Islet precursor cell (in vitro differentiated cells): ENCODE measurements around the gene SYCP3.

Source experiments
- DNase-seq: peaks from one replicate; pipeline ENCODE4 v3.0.0-alpha.2; 2018

Gene SYCP3

DNA sequence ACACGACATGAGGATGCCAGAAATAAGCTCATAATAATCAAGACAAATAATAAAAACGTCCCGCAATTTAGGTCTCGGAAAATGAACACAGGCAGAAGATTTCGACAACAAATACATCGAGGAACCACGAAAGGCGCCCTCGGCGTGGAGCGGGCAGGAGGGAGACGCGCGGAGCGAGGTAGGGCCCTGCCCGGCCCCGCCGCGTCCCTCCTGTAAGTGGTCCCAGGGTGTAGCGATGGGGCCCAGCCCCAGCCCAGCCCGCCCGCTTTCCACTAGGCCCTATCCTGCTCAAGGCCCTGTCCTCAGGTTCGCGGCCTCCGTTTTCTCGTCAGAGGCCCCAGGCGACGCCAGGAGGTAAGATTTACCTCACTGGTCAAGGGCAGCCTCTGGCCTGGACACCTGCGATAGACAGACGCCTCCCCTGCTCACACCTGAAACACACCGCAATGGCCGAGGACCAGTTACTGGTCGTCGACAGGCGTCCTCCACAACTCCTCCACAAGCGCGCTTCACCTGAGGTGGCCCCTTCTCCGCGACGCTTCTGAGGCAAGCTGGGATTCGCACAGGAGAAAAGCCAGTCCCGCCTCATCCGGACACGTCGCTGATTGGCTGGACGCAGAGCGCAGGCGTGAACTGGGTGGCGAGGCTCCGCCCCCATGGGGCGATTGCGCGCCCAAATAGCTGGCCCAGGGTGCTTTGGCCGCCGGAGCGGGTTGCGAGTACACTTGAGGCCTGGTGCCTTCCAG is at the start of gene SYCP3:
TSS of gene SYCP3 (minus strand) at position 543 of the 746 bp plus-strand sequence. CDS start 1,527 bp downstream, outside the sequence.
- no peak for DNase-seq

DNA sequence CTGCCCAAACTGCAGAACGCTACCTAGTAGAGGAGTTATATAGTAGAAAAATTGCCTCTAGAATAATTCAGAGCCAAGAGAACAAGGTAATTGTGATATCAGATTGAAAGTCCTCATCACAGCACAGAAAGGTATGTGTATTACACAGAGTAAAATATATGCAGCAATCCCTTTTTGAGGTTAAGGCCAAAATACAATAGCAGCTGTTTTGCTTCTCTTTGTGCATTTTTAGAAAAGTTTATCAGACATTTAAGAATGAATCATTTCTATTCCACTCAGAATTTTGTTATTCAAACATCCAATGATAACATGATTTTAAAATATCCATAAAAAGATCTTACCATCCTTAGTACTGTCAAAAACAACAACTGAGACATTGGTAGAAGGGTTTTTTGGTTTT is 46.4 kb upstream of the SYCP3 start:
- DNase-seq: no peak

DNA sequence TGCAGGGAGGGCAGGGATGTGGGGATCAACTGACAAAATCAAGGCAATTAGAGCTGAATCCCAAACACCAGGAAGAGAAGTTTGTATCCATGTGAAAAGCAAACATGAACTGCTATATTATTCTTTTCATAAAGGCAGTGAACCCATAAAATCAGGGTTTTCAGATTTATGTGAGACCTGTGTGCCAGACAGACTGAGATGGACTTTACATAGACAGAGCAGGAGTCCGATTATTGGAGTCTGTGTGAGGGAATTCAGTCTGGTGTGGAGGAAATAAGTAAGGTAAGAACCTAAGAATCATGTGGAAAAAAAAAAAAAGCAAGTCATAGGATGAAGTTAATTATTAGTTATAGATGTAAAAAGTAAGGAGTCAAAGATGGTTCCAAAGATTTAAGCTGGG is 45.1 kb upstream of the SYCP3 start:
- no peak for DNase-seq

DNA sequence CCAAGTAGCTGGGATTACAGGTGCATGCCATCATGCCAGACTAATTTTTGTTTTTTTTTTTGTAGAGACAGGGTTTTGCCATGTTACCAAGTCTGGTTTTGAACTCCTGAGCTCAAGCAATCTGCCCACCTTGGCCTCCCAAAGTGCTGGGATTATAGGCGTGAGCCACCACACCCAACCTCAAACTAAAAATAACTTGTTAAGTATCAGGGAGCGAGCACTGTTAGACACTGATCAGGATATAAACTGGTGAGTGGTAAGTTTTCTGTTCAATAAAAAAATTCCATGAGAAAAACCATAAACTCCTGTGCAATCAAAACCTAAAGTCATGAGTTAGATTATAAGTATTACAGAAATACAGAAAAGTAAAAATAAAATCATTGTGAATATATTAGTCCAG is 44.6 kb upstream of the SYCP3 start:
- DNase-seq: no peak

DNA sequence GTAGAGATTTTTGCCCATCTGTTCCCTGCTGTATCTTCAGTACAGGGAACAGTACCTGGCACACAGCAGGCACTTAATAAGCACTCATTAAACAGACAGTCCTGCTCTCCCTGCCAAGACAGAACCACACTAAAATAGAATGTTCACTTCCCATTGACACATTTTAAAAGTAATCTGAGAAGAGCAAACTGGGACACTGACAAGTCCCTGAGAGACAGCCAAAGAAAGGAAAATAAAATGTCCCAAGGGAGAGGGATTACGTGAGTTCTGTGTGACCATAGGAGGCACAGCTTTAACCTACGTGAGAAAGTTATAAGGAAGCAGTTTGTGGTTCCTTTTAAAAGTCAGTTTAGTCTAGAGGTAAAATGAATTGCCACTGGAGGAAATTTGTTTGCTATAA is 43.9 kb upstream of the SYCP3 start:
- DNase-seq: no peak

DNA sequence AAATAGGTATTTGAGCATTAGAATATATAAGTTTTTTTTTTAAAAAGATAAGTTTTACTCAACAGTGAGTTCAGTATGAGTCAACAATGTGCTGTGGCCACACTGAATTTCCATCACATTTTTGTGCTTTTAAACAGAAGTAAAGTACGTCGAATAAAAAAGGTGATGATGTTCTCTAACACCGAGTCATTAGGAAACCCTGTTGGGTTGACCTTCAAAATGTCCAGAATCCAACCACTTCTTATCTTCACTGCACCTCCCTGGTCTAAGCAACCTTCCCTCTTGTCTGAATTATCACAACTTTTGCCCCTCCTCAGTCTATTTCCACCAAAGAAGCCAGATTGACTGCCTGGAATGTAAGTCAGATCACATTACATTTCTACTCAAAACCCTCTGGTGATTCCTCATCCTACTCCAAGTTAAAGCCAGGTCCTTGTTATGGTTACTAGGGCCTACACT is 43.0 kb upstream of the SYCP3 start:
- no peak for DNase-seq

DNA sequence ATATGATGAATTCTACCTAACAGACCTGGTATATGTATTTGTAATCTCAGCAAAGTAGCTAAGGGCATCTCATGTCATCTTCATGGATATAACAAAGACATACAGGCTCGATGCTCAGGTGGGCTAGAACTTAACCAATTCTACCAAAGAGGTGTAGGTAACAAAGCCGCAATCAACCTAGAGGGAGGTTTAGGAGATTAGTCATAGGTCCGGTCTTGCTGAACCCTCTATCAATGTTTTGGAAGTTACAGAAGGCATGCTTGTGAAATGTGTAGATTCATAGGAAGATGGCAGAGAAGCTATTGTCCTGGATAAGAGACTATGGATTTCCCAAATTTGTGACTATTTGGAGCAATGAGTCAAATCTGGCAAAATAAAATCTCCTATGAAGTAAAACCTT is 42.6 kb upstream of the SYCP3 start:
- DNase-seq: no peak

DNA sequence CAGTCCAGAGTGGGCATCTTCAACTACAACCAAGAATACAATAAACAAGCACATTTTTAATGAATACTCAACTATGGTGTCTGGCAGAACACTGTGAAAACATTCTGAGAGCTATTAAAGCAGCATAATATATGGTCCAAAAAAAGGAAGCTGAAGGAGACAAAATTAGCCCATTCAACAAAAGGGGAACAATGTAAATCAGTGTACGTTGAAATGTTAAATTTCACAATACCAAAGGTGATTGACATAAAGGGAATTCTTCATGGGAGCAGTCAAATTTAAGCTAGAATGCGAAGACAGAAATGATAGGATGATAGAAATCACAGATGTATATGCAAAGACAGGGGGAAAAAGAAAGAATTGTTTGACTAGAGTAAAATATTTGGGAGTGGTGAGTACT is 41.3 kb upstream of the SYCP3 start:
- no peak for DNase-seq

DNA sequence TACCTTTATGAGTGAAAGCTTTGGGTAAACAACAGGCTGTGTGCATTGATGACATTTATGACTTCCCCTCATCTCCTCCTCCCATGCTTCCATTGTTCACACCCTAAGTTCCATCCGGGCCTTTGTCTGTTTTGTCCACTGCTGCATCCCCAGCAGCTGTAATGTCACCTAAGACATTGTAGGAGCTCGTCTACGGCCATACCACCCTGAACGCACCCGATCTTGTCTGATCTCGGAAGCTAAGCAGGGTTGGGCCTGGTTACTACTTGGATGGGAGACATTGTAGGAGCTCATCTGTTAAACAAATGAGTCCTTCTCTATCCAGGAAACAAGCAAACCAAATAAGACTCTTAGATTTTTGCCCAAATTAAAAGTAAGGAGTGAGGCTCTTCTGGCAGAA is 40.4 kb upstream of the SYCP3 start:
- no peak for DNase-seq

DNA sequence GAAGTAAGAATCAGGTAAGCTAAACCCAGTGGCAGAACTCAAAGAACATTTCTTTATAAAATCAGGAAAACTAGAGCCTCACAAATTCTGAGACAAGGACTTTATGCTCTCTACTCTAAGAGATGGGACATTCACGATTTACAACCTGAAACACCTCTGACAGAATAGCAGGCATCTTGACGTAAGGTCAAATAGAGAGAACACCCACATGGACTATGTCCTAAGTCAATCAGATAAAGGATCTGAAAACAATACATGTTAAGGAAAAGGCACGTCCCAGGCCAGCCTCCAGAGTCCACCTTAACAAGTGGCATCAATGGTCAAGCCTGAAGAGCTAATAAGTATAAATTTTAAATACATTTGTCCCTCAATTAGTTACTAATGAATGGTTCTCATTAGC is 39.9 kb upstream of the SYCP3 start:
- DNase-seq: no peak

DNA sequence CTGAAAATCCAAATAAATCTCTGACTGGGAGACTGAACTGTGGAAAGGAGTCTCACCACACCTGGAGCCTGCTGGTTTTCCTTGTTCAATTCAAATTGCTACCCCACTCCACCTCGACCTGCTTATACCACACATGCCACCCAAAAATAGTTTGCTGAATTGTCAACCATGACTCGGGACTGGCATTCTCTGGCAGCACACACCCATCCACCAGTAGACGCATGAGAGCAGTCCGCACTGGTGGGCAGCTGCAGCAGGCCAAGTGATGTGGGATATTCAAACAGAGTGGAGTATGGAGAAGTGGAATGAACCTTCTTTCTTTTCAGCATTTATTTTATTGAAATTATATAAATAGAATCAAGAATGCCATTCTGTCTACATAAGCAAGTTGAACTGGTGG is 38.7 kb upstream of the SYCP3 start:
- no peak for DNase-seq

DNA sequence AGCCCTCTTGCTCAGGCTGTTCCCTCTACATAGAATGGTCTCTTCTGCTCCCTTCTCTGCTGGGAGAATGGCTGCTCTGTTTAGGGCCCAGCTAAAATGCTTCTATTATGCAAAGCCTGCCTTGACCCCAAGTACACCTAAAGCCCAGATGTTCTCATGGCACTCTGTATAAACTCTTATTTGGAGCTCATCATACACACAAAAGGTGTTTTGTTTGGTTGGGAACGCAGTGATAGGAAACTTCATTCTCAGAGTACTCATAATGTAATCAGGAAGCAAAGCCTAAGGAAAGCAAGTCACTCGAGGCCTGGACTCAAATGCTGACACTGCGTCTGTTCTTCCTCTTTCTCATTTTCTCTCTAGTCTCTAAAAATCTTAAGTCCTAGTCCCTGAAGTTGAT is 38.2 kb upstream of the SYCP3 start:
- DNase-seq: no peak

DNA sequence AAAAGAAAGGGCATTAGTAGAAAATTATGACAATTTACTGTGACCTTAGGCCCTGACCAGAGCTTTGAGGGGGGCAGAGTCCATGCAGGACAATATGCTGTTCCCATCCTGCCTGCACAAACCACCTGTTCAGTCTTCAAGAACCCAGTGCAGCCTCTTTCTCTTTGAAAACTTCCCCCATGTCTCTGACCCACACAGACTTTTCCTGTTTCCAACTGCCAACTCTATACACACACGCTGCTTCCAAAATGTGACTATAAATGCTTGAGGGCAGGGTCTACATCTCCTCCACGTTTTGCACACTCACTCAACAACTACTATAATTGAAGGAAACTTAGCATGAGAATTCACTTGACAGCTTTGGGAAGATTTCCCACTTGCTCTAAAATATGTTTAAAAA is 36.6 kb upstream of the SYCP3 start:
- DNase-seq: no peak

DNA sequence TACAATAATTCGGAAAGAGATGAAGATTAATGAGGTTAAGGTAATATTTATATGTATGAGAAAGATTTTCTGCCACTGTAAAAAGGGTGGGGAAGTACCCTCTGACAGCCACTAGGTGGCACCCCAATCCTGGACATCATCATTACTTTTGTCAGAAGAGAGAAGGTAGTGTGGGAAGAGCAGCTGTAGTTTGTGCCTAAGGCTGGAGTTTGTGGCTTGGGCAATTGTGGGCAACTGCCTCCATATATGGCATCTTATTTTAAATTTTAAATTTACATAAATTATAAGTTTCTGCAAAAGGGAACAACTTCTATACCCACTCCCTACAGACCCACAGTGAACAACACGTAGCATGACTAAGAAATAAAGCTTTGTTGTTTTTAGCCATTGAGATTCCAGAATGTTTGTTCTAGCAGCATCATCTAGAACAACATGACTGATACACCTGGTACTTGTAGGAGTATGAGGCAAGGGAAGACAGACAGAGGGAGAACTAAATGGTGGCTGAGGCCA is 34.4 kb upstream of the SYCP3 start:
- peak; percentile 67 for DNase-seq

DNA sequence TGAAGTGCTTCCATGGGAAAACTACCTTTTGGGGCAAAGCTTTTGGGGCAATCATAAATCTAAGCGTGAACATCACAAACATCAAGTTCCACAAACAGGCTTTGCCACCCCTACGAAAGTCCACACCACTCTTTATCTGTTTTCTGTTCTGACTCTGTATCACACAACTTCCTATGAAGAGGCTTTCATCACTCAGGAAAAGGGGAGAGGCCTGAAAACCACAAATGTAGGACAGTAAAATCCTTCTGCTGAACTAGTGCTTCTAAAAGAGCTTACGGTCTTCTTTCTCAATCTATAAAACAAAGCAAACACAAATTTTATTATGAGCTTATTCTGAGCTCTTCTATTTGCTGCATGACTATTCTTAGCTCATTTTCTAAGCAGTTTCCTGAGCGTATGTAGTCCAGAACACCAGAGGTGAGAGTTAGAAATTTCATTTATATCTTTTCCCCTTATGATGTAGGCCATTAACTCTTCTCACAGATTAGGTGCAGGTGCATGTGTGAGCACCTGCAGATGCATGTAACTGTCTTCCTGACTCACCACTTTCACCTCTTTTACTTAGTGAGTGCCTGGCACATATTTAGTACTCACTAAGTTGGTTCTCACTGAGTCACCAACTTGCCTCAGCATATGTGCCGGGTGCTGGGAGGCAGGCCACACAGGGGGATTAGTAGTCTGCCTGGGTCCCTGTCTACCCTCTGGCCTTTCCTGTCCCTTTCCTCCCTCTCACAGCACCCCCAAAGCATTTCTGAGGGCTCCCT is 32.9 kb upstream of the SYCP3 start:
- DNase-seq: no peak

DNA sequence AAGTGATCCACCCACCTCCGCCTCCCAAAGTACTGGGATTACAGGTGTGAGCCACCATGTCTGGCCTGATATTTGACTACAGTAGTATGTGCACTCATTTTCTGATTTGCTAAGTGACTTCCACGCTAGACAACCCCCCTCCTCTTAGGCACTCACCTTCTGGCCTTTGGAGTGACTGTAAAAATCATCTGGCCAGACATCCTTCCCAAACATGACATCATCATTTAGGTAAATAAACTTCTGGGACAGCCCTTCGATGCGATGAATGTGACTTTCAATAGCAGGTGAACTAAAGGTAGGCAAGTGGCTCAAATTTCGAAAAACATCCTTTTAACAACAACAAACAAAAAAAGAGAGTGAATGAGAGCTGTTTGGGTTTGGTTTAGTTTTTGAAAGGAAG is 30.6 kb upstream of the SYCP3 start:
- no peak for DNase-seq

DNA sequence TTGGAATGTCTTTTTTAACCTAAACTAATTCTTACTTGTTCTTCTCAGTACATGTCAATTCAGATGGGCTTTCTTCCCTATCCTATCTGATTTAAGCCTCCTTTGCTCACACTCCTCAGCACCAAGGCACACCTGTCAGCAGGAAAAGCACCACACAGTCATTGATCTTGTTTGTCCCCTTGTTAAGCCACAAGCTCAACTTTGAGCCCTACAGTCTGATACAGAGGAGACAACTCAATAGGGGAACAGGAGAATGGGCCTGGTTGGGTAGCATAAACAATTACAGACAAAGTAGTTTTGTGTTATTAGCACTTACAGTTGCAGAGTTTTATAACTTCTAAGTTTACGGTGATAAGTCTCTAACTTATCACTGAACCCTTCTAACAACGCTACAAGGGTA is 29.5 kb upstream of the SYCP3 start:
- DNase-seq: no peak

DNA sequence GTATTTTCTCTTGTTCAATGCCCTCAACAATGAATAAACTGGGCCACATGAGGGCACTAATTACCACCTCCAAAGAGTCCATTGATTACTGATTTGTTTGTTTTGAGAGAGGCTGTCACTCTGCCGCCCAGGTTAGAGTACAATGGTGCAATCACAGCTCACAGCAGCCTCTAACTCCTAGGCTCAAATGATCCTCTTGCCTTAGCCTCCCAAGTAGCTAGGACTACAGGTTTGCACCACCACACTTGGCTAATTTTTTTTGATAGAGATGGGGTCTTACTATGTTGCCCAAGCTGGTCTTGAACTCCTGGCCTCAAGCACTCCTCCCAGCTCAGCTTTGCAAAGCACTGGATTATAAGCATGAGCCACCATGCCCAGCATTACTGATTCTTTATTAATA is 28.3 kb upstream of the SYCP3 start:
- no peak for DNase-seq

DNA sequence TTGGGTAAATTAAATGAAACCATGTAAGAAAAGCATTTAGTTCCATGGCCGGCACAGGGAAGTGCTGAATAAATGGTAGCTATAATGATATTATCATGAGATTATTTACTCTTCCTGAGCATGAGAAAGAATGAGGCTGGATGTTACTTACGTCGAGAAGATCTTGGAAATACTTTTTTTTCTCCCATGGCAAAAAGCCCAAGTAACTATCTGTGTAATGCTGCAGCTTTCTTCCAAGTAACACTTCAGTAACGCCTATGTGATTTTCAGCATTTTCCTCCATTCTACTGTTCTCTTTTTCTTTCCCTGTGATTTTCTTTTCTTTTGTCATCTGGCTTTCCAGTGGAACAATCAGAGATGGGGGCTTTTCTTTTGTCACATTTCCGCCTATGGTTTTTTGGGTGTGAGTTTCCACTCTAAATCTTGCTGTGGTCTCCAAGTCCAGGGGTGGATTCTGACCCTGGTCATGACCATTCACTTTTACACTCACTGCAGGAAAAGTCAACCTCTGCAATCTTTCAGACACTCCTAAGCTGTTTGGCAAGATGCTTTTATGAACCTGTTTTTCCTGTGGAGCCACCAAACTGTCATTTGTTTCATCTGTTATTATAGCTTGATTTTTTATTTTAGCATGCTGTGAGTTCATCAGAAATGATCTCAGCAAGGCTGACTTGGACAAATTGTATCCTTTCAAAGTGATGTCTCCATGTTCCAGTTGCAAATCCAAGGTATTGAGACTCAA is 25.0 kb upstream of the SYCP3 start:
- DNase-seq: no peak

DNA sequence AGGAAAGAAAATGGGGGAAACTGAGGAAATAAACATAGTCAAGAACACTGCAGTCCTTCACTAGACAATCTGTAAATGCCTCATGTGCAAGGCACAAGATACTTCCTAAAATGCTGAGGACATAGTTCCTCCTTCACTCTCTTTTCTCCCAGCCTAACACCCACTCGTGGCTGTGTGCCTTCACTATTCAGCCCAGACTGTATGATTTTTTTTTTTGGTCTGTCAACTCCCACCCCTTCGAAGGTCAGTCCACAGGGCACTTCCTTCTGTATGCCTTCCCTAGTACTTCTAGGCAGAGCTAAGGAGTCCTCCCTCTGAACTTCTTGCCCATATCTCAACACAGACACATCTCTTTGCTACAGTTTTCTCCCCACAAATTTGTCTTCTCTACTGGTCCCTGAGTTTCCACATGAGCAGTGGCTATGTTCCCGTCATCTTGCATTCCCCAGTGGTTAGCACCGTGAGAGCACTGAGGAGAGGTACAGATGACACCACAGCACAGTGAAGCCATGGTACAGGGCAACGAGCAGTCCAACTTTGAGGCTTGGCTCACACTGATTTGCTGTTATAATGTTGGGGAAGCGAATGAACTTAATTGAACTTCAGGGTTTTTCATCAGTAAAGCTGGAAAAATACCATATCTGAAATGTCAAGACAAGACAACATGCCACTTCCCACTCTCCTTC is 24.1 kb upstream of the SYCP3 start:
- DNase-seq: no peak

DNA sequence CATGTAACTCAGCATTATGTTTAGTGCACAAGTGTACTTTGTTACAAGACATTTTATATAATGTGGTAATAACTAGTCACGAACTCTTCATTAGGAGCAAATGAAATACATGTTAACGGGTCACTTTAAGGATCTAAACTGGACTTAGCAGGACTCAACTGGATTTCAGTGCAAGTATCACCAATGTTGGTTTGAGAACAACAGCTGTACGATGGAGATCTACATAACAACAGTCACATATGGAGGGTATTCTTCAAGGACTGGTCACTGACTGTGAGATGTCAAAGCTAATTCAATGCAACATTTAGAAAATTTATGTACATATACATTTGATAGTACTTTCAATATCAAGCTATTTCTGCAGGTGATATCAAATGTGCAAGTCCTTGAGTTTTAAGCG is 22.5 kb upstream of the SYCP3 start:
- DNase-seq: no peak

DNA sequence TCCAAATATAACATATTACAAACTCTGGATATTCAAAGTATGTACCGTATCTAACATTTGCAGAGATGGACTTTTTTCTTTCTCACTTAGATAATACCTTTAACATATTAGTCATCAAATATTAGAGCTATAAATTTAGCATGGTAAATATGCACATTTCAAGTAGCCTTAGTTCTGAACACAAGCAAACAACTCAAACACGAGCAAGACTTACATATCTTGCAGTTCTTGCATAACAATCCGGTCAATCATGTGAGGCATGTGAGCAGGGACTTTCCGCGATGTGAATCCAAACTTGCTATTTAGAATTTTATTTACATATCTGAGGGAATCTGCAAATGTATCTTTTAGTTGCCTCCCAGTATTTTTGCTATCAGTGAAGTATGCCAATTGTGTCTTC is 22.1 kb upstream of the SYCP3 start:
- DNase-seq: peak; percentile 25
